Measurements from ENCODE around the gene ADAM21.
"Not testable (repeated sequence)": the region's sequence is repeated elsewhere in the genome, so short reads cannot be mapped to it uniquely, and the experiment has no call there.

The ADAM21 gene

GRCh38 chr14:70477356-70478105, 25.6 kb downstream of the ADAM21 start:
- not testable (repeated sequence) for DNase-seq (ENCODE audit: low spot score)

DNA sequence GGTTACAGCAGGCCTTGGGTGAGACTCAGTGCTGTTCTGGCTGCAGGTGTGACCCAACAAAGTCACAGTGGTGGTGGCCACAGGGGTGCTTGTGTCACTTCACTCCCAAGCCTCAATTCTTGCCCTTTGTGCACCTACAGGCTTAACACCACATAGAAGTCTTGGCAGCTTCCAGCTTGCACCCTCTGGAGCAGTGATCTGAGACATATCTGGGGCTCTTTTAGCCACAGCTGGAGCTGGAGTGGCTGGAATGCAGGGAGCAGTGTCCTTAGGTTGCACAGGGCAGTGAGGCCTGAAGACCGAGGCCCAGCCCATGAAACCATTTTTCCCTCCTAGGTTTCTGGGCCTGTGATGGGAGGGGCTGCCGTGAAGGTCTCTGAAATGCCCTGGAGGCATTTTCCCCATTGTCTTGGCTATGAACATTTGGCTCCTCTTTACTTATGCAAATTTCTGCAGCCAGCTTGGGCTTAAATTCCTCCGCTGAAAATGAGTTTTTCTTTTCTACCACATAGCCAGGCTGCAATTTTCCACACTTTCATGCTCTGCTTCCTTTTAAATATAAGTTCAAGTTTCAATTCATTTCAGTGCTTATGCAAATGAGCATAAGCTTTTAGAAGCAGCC, 37.7 kb downstream of the ADAM21 start:
- no peak for DNase-seq (ENCODE audit: low spot score)

GRCh38 chr14:70498191-70498590, 46.2 kb downstream of the ADAM21 start:
- no peak for DNase-seq (ENCODE audit: low spot score)

Data from AG20443 (cell line).